Esophagus squamous epithelium (tissue), 4 donors: ENCODE results near the gene HIRIP3.

Source experiments
- CTCF ChIP-seq, 6 experiments: fragments of 450-650 bp in 4 of 6; fragments of 200-600 bp in 2 of 6; sonication (generic) in 2 of 6; IDR thresholded peaks; one replicate each; pipeline ENCODE4 v1.5.1; 2016 to 2019; ENCODE audit warnings: antibody characterized with exemption in 6 of 6, mild to moderate bottlenecking in 4 of 6, moderate library complexity in 4 of 6
- POLR2A ChIP-seq, 4 donors: fragments of 450-650 bp; IDR thresholded peaks; one replicate each; pipeline ENCODE4 v1.6.1; 2017; ENCODE audit warnings: antibody characterized with exemption in 4 of 4, mild to moderate bottlenecking in 4 of 4, moderate library complexity in 3 of 4

- TF ChIP-seq CTCF (IDR thresholded peaks at IDR 0.05) (no peak), POLR2A (IDR thresholded peaks at IDR 0.05) (no peak)
Observed at GRCh38 chr16:30009085-30009862, 13.9 kb upstream of the HIRIP3 start.
